ENCODE measurements around the gene POLR3K.

GRCh38 chr16:37511-37910 lies 15.9 kb downstream of the POLR3K start:
- TF ChIP-seq POLR2A (IDR thresholded peaks at IDR 0.05) (no peak), POLR2AphosphoS5 (IDR thresholded peaks at IDR 0.05) (peak in 1 of 3 donors; percentile 33)
- TF ChIP-seq, protein P1, sequence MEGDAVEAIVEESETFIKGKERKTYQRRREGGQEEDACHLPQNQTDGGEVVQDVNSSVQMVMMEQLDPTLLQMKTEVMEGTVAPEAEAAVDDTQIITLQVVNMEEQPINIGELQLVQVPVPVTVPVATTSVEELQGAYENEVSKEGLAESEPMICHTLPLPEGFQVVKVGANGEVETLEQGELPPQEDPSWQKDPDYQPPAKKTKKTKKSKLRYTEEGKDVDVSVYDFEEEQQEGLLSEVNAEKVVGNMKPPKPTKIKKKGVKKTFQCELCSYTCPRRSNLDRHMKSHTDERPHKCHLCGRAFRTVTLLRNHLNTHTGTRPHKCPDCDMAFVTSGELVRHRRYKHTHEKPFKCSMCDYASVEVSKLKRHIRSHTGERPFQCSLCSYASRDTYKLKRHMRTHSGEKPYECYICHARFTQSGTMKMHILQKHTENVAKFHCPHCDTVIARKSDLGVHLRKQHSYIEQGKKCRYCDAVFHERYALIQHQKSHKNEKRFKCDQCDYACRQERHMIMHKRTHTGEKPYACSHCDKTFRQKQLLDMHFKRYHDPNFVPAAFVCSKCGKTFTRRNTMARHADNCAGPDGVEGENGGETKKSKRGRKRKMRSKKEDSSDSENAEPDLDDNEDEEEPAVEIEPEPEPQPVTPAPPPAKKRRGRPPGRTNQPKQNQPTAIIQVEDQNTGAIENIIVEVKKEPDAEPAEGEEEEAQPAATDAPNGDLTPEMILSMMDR (IDR thresholded peaks at IDR 0.05 in 8 of 11, conservative IDR thresholded peaks at IDR 0.05 in 3 of 11) = no peak
